ENCODE data around the gene PLCD3.

DNA sequence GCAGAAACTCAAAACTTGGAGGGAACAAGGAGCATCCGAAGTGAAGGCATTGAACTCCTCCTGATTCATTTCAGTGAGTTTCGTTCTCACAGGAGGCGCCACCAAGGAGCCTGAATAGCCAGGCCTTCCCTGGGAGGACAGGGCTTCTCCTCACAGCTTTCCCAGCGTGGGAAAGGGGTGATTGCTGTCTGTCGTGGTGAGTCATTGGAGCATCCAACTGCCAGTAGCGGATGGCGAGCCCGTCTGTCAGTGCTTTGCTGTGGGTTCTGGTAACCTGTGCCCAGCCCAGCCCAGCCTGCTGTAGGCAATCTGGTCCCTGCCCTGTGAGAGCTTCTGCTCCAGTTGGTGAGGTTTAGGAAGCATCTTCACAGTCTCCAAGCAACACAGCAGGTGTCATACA lies 28.3 kb downstream of the PLCD3 start:
- TF ChIP-seq, protein P1, sequence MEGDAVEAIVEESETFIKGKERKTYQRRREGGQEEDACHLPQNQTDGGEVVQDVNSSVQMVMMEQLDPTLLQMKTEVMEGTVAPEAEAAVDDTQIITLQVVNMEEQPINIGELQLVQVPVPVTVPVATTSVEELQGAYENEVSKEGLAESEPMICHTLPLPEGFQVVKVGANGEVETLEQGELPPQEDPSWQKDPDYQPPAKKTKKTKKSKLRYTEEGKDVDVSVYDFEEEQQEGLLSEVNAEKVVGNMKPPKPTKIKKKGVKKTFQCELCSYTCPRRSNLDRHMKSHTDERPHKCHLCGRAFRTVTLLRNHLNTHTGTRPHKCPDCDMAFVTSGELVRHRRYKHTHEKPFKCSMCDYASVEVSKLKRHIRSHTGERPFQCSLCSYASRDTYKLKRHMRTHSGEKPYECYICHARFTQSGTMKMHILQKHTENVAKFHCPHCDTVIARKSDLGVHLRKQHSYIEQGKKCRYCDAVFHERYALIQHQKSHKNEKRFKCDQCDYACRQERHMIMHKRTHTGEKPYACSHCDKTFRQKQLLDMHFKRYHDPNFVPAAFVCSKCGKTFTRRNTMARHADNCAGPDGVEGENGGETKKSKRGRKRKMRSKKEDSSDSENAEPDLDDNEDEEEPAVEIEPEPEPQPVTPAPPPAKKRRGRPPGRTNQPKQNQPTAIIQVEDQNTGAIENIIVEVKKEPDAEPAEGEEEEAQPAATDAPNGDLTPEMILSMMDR (conservative IDR thresholded peaks at IDR 0.05; ENCODE audit: low read depth, low read length), result no peak
- no peak for TF ChIP-seq EZH2phosphoT487 (IDR thresholded peaks at IDR 0.05; ENCODE audit: borderline replicate concordance, low read length)
- TF ChIP-seq EZH2 (IDR thresholded peaks at IDR 0.05; ENCODE audit: low read length, unreplicated experiment), result no peak

Data from PC-3 (cell line).